Measurements from ENCODE around the gene ALKBH5. TPM values are rescaled to one million over a fixed set of nuclear protein-coding genes. Genes with fewer than 3 reads are reported as not detected.
A peak's percentile ranks its signal among the peaks of the same experiment; 100 is the strongest.

ALKBH5 gene
- total RNA-seq, 1 donor from 2014 or later: 92.6 TPM

DNA sequence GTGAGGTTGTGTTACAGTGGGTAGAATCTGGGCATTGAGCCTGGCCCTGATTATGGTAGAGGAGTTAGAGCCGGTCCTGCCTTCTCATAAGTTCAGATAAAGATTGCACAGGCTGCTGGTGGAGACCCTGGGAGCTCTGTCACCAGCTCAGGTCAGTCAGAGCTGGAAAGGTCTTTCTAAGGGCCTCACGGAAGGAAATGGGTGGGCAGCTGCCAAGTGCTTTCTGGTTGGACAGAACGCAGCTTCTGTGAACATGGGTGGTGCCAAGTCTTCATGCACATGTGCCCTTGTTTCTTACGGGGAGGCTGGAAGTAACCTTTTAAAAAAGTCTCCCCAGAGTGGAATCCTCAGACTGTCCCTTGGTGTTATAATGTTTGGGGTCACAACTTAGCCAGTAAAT is 14.9 kb downstream of the ALKBH5 start:
- TF ChIP-seq EZH2 (IDR thresholded peaks at IDR 0.05; ENCODE audit: insufficient read depth, low read length): no peak
- TF ChIP-seq, protein P1, sequence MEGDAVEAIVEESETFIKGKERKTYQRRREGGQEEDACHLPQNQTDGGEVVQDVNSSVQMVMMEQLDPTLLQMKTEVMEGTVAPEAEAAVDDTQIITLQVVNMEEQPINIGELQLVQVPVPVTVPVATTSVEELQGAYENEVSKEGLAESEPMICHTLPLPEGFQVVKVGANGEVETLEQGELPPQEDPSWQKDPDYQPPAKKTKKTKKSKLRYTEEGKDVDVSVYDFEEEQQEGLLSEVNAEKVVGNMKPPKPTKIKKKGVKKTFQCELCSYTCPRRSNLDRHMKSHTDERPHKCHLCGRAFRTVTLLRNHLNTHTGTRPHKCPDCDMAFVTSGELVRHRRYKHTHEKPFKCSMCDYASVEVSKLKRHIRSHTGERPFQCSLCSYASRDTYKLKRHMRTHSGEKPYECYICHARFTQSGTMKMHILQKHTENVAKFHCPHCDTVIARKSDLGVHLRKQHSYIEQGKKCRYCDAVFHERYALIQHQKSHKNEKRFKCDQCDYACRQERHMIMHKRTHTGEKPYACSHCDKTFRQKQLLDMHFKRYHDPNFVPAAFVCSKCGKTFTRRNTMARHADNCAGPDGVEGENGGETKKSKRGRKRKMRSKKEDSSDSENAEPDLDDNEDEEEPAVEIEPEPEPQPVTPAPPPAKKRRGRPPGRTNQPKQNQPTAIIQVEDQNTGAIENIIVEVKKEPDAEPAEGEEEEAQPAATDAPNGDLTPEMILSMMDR (IDR thresholded peaks at IDR 0.05; ENCODE audit: insufficient read depth, low read depth, low read length): no peak
- no peak overlapping the region for H3K9ac ChIP-seq (ENCODE audit: low read length)
- H3K4me3 ChIP-seq (ENCODE audit: insufficient read depth, low read depth, low read length): no peak overlapping the region
- H3K36me3 ChIP-seq (ENCODE audit: insufficient read depth, low read length): peaks cover 44% of the 10 kb centered on the region
- no peak for DNase-seq (ENCODE audit: low read depth)
- H2AFZ ChIP-seq (ENCODE audit: low read depth, low read length): no peak overlapping the region
- H3K79me2 ChIP-seq (ENCODE audit: insufficient read depth, low read length): peaks cover 89% of the 10 kb centered on the region
- peaks cover 25% of the 10 kb centered on the region for H3K36me3 Mint-ChIP-seq (ENCODE audit: low read depth, unreplicated experiment)
- no peak overlapping the region for H3K4me2 ChIP-seq (ENCODE audit: low read length)
- no peak overlapping the region for H3K27ac Mint-ChIP-seq (ENCODE audit: unreplicated experiment)
- H3K9me3 ChIP-seq (ENCODE audit: insufficient read depth, low read depth, low read length): no peaks in the 10 kb centered on the region
- no peaks in the 10 kb centered on the region for H3K9me3 Mint-ChIP-seq (ENCODE audit: unreplicated experiment)
- no peaks in the 10 kb centered on the region for H3K4me1 ChIP-seq (ENCODE audit: insufficient read depth, low read length)
- peaks cover 2% of the 10 kb centered on the region for H3K4me1 Mint-ChIP-seq (ENCODE audit: low read depth, unreplicated experiment)
- no peaks in the 10 kb centered on the region for H3K27me3 Mint-ChIP-seq (ENCODE audit: low read depth, unreplicated experiment)
- no peak for FAIRE-seq
- no peaks in the 10 kb centered on the region for H3K27me3 ChIP-seq (ENCODE audit: insufficient read depth, low read length)
- H3K4me3 Mint-ChIP-seq (ENCODE audit: unreplicated experiment): no peak overlapping the region
- H3K27ac ChIP-seq (ENCODE audit: low read depth, low read length): no peak overlapping the region
- H4K20me1 ChIP-seq (ENCODE audit: insufficient read depth, low read length): peaks cover 86% of the 10 kb centered on the region

DNA sequence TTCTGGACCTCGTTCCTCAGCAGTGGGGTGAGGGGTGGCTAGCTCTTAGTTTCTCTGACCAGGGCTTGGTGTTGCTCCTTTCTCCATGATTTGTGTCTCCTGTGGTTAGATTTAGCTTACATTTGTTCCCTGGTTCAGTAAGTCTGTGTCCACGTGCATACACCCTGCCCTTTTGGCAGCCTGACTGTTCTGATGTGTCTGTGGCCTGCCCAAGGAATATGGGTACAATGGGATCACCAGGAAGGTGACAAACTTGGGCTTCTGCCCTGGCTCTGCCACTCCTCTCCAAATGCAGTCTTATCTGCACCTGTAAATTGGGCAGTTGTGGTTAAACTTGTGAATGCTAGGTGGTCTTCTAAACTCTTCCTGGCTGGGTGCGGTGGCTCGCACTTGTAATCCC is 17.5 kb downstream of the ALKBH5 start:
- H3K9ac ChIP-seq (ENCODE audit: low read length): no peak overlapping the region
- H3K4me1 Mint-ChIP-seq (ENCODE audit: low read depth, unreplicated experiment): no peaks in the 10 kb centered on the region
- H3K4me3 Mint-ChIP-seq (ENCODE audit: unreplicated experiment): no peak overlapping the region
- DNase-seq (ENCODE audit: low read depth) (no peak), FAIRE-seq (no peak)
- TF ChIP-seq, protein P1 (IDR thresholded peaks at IDR 0.05; ENCODE audit: insufficient read depth, low read depth, low read length): no peak
- no peak for TF ChIP-seq EZH2 (IDR thresholded peaks at IDR 0.05; ENCODE audit: insufficient read depth, low read length)
- no peak overlapping the region for H3K4me3 ChIP-seq (ENCODE audit: insufficient read depth, low read depth, low read length)
- no peaks in the 10 kb centered on the region for H3K27me3 Mint-ChIP-seq (ENCODE audit: low read depth, unreplicated experiment)
- H3K4me1 ChIP-seq (ENCODE audit: insufficient read depth, low read length): no peaks in the 10 kb centered on the region
- H2AFZ ChIP-seq (ENCODE audit: low read depth, low read length): no peak overlapping the region
- no peak overlapping the region for H3K4me2 ChIP-seq (ENCODE audit: low read length)
- peaks cover 89% of the 10 kb centered on the region for H4K20me1 ChIP-seq (ENCODE audit: insufficient read depth, low read length)
- H3K27ac Mint-ChIP-seq (ENCODE audit: unreplicated experiment): no peak overlapping the region
- no peaks in the 10 kb centered on the region for H3K9me3 ChIP-seq (ENCODE audit: insufficient read depth, low read depth, low read length)
- H3K79me2 ChIP-seq (ENCODE audit: insufficient read depth, low read length): peaks cover 90% of the 10 kb centered on the region
- peaks cover 40% of the 10 kb centered on the region for H3K36me3 ChIP-seq (ENCODE audit: insufficient read depth, low read length)
- no peaks in the 10 kb centered on the region for H3K9me3 Mint-ChIP-seq (ENCODE audit: unreplicated experiment)
- peaks cover 24% of the 10 kb centered on the region for H3K36me3 Mint-ChIP-seq (ENCODE audit: low read depth, unreplicated experiment)
- H3K27me3 ChIP-seq (ENCODE audit: insufficient read depth, low read length): no peaks in the 10 kb centered on the region
- H3K27ac ChIP-seq (ENCODE audit: low read depth, low read length): no peak overlapping the region

DNA sequence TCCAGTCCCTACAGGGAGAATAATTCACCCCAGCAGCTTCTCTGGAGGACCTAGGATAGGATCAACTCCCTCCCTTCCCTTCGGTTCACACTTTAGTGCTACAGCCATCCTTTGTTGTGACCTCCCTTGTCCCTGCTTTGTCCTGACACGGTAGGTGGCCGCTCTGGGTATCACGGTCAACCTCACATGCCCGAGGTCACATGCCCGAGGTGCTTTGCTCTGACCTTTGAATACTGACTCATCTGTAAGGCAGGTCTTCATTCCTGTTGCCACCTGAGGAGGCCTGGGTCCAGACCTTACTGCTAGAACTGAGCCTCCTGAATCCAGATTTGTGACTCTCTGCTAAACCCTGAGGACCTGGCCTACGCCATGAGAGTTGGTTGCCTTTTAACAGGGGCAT is 19.7 kb downstream of the ALKBH5 start:
- DNase-seq (ENCODE audit: low read depth): no peak
- Mint-ChIP-seq H3K9me3 (ENCODE audit: unreplicated experiment) (no peaks in the 10 kb centered on the region), H3K27ac (ENCODE audit: unreplicated experiment) (peak overlapping the region; percentile 69), H3K27me3 (ENCODE audit: low read depth, unreplicated experiment) (no peaks in the 10 kb centered on the region), H3K4me3 (ENCODE audit: unreplicated experiment) (no peak overlapping the region), H3K4me1 (ENCODE audit: low read depth, unreplicated experiment) (no peaks in the 10 kb centered on the region), H3K36me3 (ENCODE audit: low read depth, unreplicated experiment) (peaks cover 19% of the 10 kb centered on the region)
- no peak overlapping the region for H3K4me2 ChIP-seq (ENCODE audit: low read length)
- H3K36me3 ChIP-seq (ENCODE audit: insufficient read depth, low read length): peaks cover 34% of the 10 kb centered on the region
- TF ChIP-seq, protein P1 (IDR thresholded peaks at IDR 0.05; ENCODE audit: insufficient read depth, low read depth, low read length): no peak
- no peak for TF ChIP-seq EZH2 (IDR thresholded peaks at IDR 0.05; ENCODE audit: insufficient read depth, low read length)
- no peak overlapping the region for H3K9ac ChIP-seq (ENCODE audit: low read length)
- no peaks in the 10 kb centered on the region for H3K4me1 ChIP-seq (ENCODE audit: insufficient read depth, low read length)
- FAIRE-seq: no peak
- no peak overlapping the region for H2AFZ ChIP-seq (ENCODE audit: low read depth, low read length)
- H3K27ac ChIP-seq (ENCODE audit: low read depth, low read length): no peak overlapping the region
- peaks cover 85% of the 10 kb centered on the region for H4K20me1 ChIP-seq (ENCODE audit: insufficient read depth, low read length)
- H3K27me3 ChIP-seq (ENCODE audit: insufficient read depth, low read length): no peaks in the 10 kb centered on the region
- H3K79me2 ChIP-seq (ENCODE audit: insufficient read depth, low read length): peaks cover 77% of the 10 kb centered on the region
- no peaks in the 10 kb centered on the region for H3K9me3 ChIP-seq (ENCODE audit: insufficient read depth, low read depth, low read length)
- H3K4me3 ChIP-seq (ENCODE audit: insufficient read depth, low read depth, low read length): no peak overlapping the region
